Muscle of leg (tissue), 11 donors: ENCODE data around the gene RCAN2. TPM values are rescaled to one million over a fixed set of nuclear protein-coding genes. Genes with fewer than 3 reads are reported as not detected.
"Not testable (repeated sequence)": the region's sequence is repeated elsewhere in the genome, so short reads cannot be mapped to it uniquely, and the experiment has no call there.

Source experiments
- DNase-seq: peaks from one replicate; pipeline ENCODE4 v3.0.0; 2013
- H3K27ac ChIP-seq: one replicate; pipeline ENCODE4 v1.5.1; 2013; ENCODE audit warnings: mild to moderate bottlenecking, low read length, control low read depth
- H3K27me3 ChIP-seq: one replicate; pipeline ENCODE4 v1.6.1; 2013; ENCODE audit warnings: low read length; ENCODE audit not compliant: control insufficient read depth, insufficient read depth
- H3K36me3 ChIP-seq: one replicate; pipeline ENCODE4 v1.6.1; 2013; ENCODE audit warnings: low read length; ENCODE audit not compliant: control insufficient read depth, insufficient read depth
- H3K4me1 ChIP-seq: one replicate; pipeline ENCODE4 v1.6.1; 2013; ENCODE audit warnings: low read length; ENCODE audit not compliant: control insufficient read depth, insufficient read depth
- H3K4me3 ChIP-seq: one replicate; pipeline ENCODE4 v1.5.1; 2013; ENCODE audit warnings: low read length, control low read depth
- H3K9me3 ChIP-seq: replicated peaks from 2 replicates; pipeline ENCODE4 v1.6.1; 2013; ENCODE audit warnings: low read depth, low read length; ENCODE audit not compliant: control insufficient read depth
- WGBS: methylation state at CpG from one replicate; pipeline ENCODE4 v1.1.5; 2013; ENCODE audit warnings: missing lambda C conversion rate; ENCODE audit not compliant: insufficient coverage; 5-methylcytosine and 5-hydroxymethylcytosine counted together
- polyA plus RNA-seq, 8 donors: library from polyadenylated mRNA; unstranded; fragments of 120-200 nt; gene quantifications; one replicate each; pipeline versions ENCODE4 v1.2.1 to v1.2.3, GENCODE V29; 2013; ENCODE audit warnings: inconsistent platforms in 1 of 8, low replicate concordance in 1 of 8; ENCODE audit not compliant: insufficient read length in 8 of 8, insufficient read depth in 1 of 8
- total RNA-seq: library from RNA; stranded (reverse); fragments of 120-200 nt; gene quantifications from one replicate; pipeline ENCODE4 v1.2.4, GENCODE V29; 2013

The RCAN2 gene
- total and polyA plus RNA-seq, 9 donors, result 2.2 to 8.2 (median 4.5) TPM

GRCh38 chr6:46392294-46392693 is 99.0 kb downstream of the RCAN2 start:
- DNase-seq, result no peak
- no peaks in the 10 kb centered on the region for H3K9me3 ChIP-seq
- no peak overlapping the region for H3K27ac ChIP-seq
- H3K36me3 ChIP-seq, result no peaks in the 10 kb centered on the region
- H3K4me1 ChIP-seq, result no peaks in the 10 kb centered on the region
- no peaks in the 10 kb centered on the region for H3K27me3 ChIP-seq
- WGBS, result no CpG with 5 or more reads among the region's 1 CpG
- no peak overlapping the region for H3K4me3 ChIP-seq

- DNase-seq, result no peak
- Histone ChIP-seq H3K27ac (no peak overlapping the region), H3K9me3 (no peaks in the 10 kb centered on the region), H3K36me3 (no peaks in the 10 kb centered on the region), H3K27me3 (no peaks in the 10 kb centered on the region), H3K4me3 (no peak overlapping the region), H3K4me1 (no peaks in the 10 kb centered on the region)
- no CpG with 5 or more reads among the region's 4 CpGs for WGBS
These were observed 100.9 kb downstream of the RCAN2 start for GRCh38 chr6:46390153-46390876.

GRCh38 chr6:46387728-46388127 is 103.5 kb downstream of the RCAN2 start:
- not testable (repeated sequence) for H3K4me1 ChIP-seq, H3K27me3 ChIP-seq, H3K4me3 ChIP-seq, DNase-seq, H3K36me3 ChIP-seq, H3K27ac ChIP-seq, H3K9me3 ChIP-seq
- no CpG with 5 or more reads among the region's 5 CpGs for WGBS

GRCh38 chr6:46381579-46381978 is 109.7 kb downstream of the RCAN2 start:
- Histone ChIP-seq H3K36me3 (no peaks in the 10 kb centered on the region), H3K9me3 (no peaks in the 10 kb centered on the region), H3K4me1 (peaks cover 6% of the 10 kb centered on the region), H3K4me3 (no peak overlapping the region), H3K27ac (no peak overlapping the region), H3K27me3 (no peaks in the 10 kb centered on the region)
- no peak for DNase-seq
- WGBS, result 73% methylated on average over 3 of the region's 3 CpGs

GRCh38 chr6:46381057-46381456 is 110.2 kb downstream of the RCAN2 start:
- no CpG with 5 or more reads among the region's 2 CpGs for WGBS
- no peak overlapping the region for H3K27ac ChIP-seq
- H3K4me1 ChIP-seq, result peaks cover 6% of the 10 kb centered on the region

GRCh38 chr6:46380152-46380807 is 111.0 kb downstream of the RCAN2 start:
- H3K9me3 ChIP-seq, result no peaks in the 10 kb centered on the region
- H3K36me3 ChIP-seq, result no peaks in the 10 kb centered on the region
- DNase-seq, result no peak
- no peaks in the 10 kb centered on the region for H3K27me3 ChIP-seq
- H3K27ac ChIP-seq, result no peak overlapping the region
- no peak overlapping the region for H3K4me3 ChIP-seq
- H3K4me1 ChIP-seq, result peaks cover 6% of the 10 kb centered on the region

More at GRCh38 chr6:46381057-46381456, 110.2 kb downstream of the RCAN2 start:
- Histone ChIP-seq H3K4me3 (no peak overlapping the region), H3K27me3 (no peaks in the 10 kb centered on the region), H3K9me3 (no peaks in the 10 kb centered on the region), H3K36me3 (no peaks in the 10 kb centered on the region)
- DNase-seq, result no peak

- H3K4me3 ChIP-seq, result no peak overlapping the region
- H3K4me1 ChIP-seq, result peaks cover 6% of the 10 kb centered on the region
- no peaks in the 10 kb centered on the region for H3K9me3 ChIP-seq
- H3K27me3 ChIP-seq, result no peaks in the 10 kb centered on the region
- WGBS, result no CpG with 5 or more reads among the region's 2 CpGs
- H3K27ac ChIP-seq, result no peak overlapping the region
- DNase-seq, result no peak
- no peaks in the 10 kb centered on the region for H3K36me3 ChIP-seq
These were observed 112.3 kb downstream of the RCAN2 start for GRCh38 chr6:46378882-46379416.

GRCh38 chr6:46378161-46378881 is 112.9 kb downstream of the RCAN2 start:
- Histone ChIP-seq H3K4me3 (no peak overlapping the region), H3K27me3 (no peaks in the 10 kb centered on the region), H3K4me1 (peaks cover 6% of the 10 kb centered on the region), H3K36me3 (no peaks in the 10 kb centered on the region), H3K9me3 (no peaks in the 10 kb centered on the region), H3K27ac (no peak overlapping the region)
- WGBS, result no CpG with 5 or more reads among the region's 2 CpGs
- DNase-seq, result no peak

GRCh38 chr6:46377209-46377608 is 114.0 kb downstream of the RCAN2 start:
- Histone ChIP-seq H3K4me1 (peaks cover 6% of the 10 kb centered on the region), H3K27me3 (no peaks in the 10 kb centered on the region), H3K27ac (no peak overlapping the region), H3K9me3 (no peaks in the 10 kb centered on the region), H3K36me3 (no peaks in the 10 kb centered on the region), H3K4me3 (no peak overlapping the region)
- WGBS, result 74% methylated on average over 5 of the region's 8 CpGs
- DNase-seq, result no peak

- no CpG with 5 or more reads among the region's 7 CpGs for WGBS
- DNase-seq, result peak; percentile 28
- no peak overlapping the region for H3K27ac ChIP-seq
- no peak overlapping the region for H3K4me3 ChIP-seq
- no peaks in the 10 kb centered on the region for H3K36me3 ChIP-seq
- H3K9me3 ChIP-seq, result no peaks in the 10 kb centered on the region
- no peaks in the 10 kb centered on the region for H3K27me3 ChIP-seq
- H3K4me1 ChIP-seq, result peaks cover 6% of the 10 kb centered on the region
These were observed 114.6 kb downstream of the RCAN2 start for GRCh38 chr6:46376562-46377061.
